HEK293 (cell line): Measurements from ENCODE around the gene MYO1B.

ENCODE experiments used
- CTCF ChIA-PET: fragments of 350-600 bp; formaldehyde crosslinking; extraction: SDS; loops from one replicate; lab custom pipeline; 2021; ENCODE audit warnings: antibody characterized with exemption; lab: Yijun Ruan, JAX
- POLR2A ChIA-PET: fragments of 300-600 bp; formaldehyde crosslinking; extraction: SDS; loops from one replicate; lab custom pipeline; 2020; ENCODE audit warnings: antibody characterized with exemption, inconsistent platforms; lab: Yijun Ruan, JAX
- H3K27ac ChIP-seq: fragments of 200-500 bp; sonication (Bioruptor generic); 2 replicates; pipeline ENCODE4 v1.5.1; 2014; ENCODE audit warnings: low read depth, low read length, control low read depth, inconsistent platforms; ENCODE audit errors: extremely low read depth
- H3K36me3 ChIP-seq, 2 experiments: fragments of 200-500 bp in 1 of 2; sonication (Bioruptor generic) in 1 of 2; 1 replicate in 1 of 2; 2 replicates in 1 of 2; pipeline ENCODE4 v1.5.1; 2014 to 2017; ENCODE audit warnings: inconsistent platforms in 2 of 2, low read length in 2 of 2; ENCODE audit not compliant: control insufficient read depth in 2 of 2, insufficient read depth in 1 of 2
- H3K4me1 ChIP-seq: fragments of 200-500 bp; sonication (Bioruptor generic); 2 replicates; pipeline ENCODE4 v1.5.1; 2014; ENCODE audit warnings: mild to moderate bottlenecking, low read length, inconsistent platforms; ENCODE audit not compliant: control insufficient read depth, insufficient read depth
- H3K4me3 ChIP-seq: 2 replicates; pipeline ENCODE4 v1.5.1; 2011; ENCODE audit warnings: low read depth, mild to moderate bottlenecking, control low read depth, low read length, moderate library complexity
- H3K9me3 ChIP-seq: fragments of 200-500 bp; sonication (Bioruptor generic); 2 replicates; pipeline ENCODE4 v1.5.1; 2014; ENCODE audit warnings: low read depth, low read length, inconsistent platforms; ENCODE audit not compliant: control insufficient read depth, insufficient read depth
- EGR2 ChIP-seq: fragments of 450-650 bp; formaldehyde crosslinking; IDR thresholded peaks from 2 replicates; pipeline ENCODE4 v1.5.1; 2016; ENCODE audit warnings: low read depth, missing biosample characterization, missing genetic modification characterization
- GLIS2 ChIP-seq: fragments of 450-650 bp; formaldehyde crosslinking; IDR thresholded peaks from 2 replicates; pipeline ENCODE4 v1.5.1; 2016; ENCODE audit warnings: missing biosample characterization, missing genetic modification characterization
- HOXD13 ChIP-seq: sonication (generic); formaldehyde crosslinking; IDR thresholded peaks from 2 replicates; pipeline ENCODE4 v1.8.0; 2022; ENCODE audit warnings: missing genetic modification reagents, borderline replicate concordance
- OSR2 ChIP-seq: fragments of 450-650 bp; formaldehyde crosslinking; IDR thresholded peaks from 2 replicates; pipeline ENCODE4 v1.5.1; 2016; ENCODE audit warnings: missing biosample characterization, missing genetic modification characterization
- PRDM4 ChIP-seq: fragments of 450-650 bp; formaldehyde crosslinking; IDR thresholded peaks from 2 replicates; pipeline ENCODE4 v1.5.1; 2017; ENCODE audit warnings: missing biosample characterization, missing genetic modification characterization
- SCRT1 ChIP-seq: fragments of 450-650 bp; formaldehyde crosslinking; IDR thresholded peaks from 2 replicates; pipeline ENCODE4 v1.5.1; 2016; ENCODE audit warnings: missing biosample characterization, missing genetic modification characterization, borderline replicate concordance
- SCRT2 ChIP-seq: fragments of 450-650 bp; formaldehyde crosslinking; IDR thresholded peaks from 2 replicates; pipeline ENCODE4 v1.5.1; 2016; ENCODE audit warnings: missing biosample characterization, missing genetic modification characterization
- SETDB1 ChIP-seq: IDR thresholded peaks from one replicate; pipeline ENCODE4 v1.6.1; 2017; ENCODE audit warnings: mild to moderate bottlenecking, low read length, moderate library complexity, mixed read lengths; ENCODE audit not compliant: insufficient read length
- ZBTB1 ChIP-seq: fragments of 450-650 bp; formaldehyde crosslinking; IDR thresholded peaks from 2 replicates; pipeline ENCODE4 v1.5.1; 2016; ENCODE audit warnings: missing biosample characterization, missing genetic modification characterization
- ZBTB10 ChIP-seq: fragments of 450-650 bp; formaldehyde crosslinking; IDR thresholded peaks from 2 replicates; pipeline ENCODE4 v1.5.1; 2016; ENCODE audit warnings: missing biosample characterization, missing genetic modification characterization
- ZBTB44 ChIP-seq: fragments of 450-650 bp; IDR thresholded peaks from 2 replicates; pipeline ENCODE4 v1.5.1; 2018; ENCODE audit warnings: missing biosample characterization, mild to moderate bottlenecking, missing genetic modification characterization
- ZBTB8A ChIP-seq: fragments of 450-650 bp; formaldehyde crosslinking; IDR thresholded peaks from 2 replicates; pipeline ENCODE4 v1.5.1; 2016; ENCODE audit warnings: missing biosample characterization, missing genetic modification characterization
- ZFHX2 ChIP-seq: fragments of 450-650 bp; formaldehyde crosslinking; conservative IDR thresholded peaks from 2 replicates; pipeline ENCODE4 v1.5.1; 2016; ENCODE audit warnings: missing biosample characterization, missing genetic modification characterization
- ZNF140 ChIP-seq: fragments of 450-650 bp; formaldehyde crosslinking; IDR thresholded peaks from 2 replicates; pipeline ENCODE4 v1.5.1; 2016; ENCODE audit warnings: missing biosample characterization, missing genetic modification characterization
- ZNF16 ChIP-seq: fragments of 450-650 bp; formaldehyde crosslinking; IDR thresholded peaks from 2 replicates; pipeline ENCODE4 v1.5.1; 2016; ENCODE audit warnings: low read depth, missing biosample characterization, missing genetic modification characterization
- ZNF202 ChIP-seq: fragments of 450-650 bp; formaldehyde crosslinking; IDR thresholded peaks from 2 replicates; pipeline ENCODE4 v1.5.1; 2016; ENCODE audit warnings: missing biosample characterization, missing genetic modification characterization, borderline replicate concordance
- ZNF248 ChIP-seq: fragments of 450-650 bp; formaldehyde crosslinking; IDR thresholded peaks from 2 replicates; pipeline ENCODE4 v1.5.1; 2017; ENCODE audit warnings: missing biosample characterization, missing genetic modification characterization
- ZNF280D ChIP-seq: fragments of 450-650 bp; formaldehyde crosslinking; IDR thresholded peaks from 2 replicates; pipeline ENCODE4 v1.5.1; 2016; ENCODE audit warnings: missing biosample characterization, missing genetic modification characterization
- ZNF350 ChIP-seq: fragments of 450-650 bp; formaldehyde crosslinking; IDR thresholded peaks from 2 replicates; pipeline ENCODE4 v1.5.0; 2017; ENCODE audit warnings: missing biosample characterization, mild to moderate bottlenecking, missing genetic modification characterization
- ZNF394 ChIP-seq: fragments of 450-650 bp; formaldehyde crosslinking; IDR thresholded peaks from 2 replicates; pipeline ENCODE4 v1.5.1; 2016; ENCODE audit warnings: missing biosample characterization, missing genetic modification characterization, mild to moderate bottlenecking, moderate library complexity, borderline replicate concordance
- ZNF623 ChIP-seq: fragments of 450-650 bp; formaldehyde crosslinking; IDR thresholded peaks from 2 replicates; pipeline ENCODE4 v1.5.1; 2016; ENCODE audit warnings: missing biosample characterization, missing genetic modification characterization
- ZSCAN16 ChIP-seq: fragments of 450-650 bp; formaldehyde crosslinking; IDR thresholded peaks from 2 replicates; pipeline ENCODE4 v1.5.1; 2016; ENCODE audit warnings: missing biosample characterization, missing genetic modification characterization
- TF ChIP-seq, protein P1 (sequence below): fragments of 450-650 bp; formaldehyde crosslinking; IDR thresholded peaks from 2 replicates; pipeline ENCODE4 v1.5.1; 2016; ENCODE audit warnings: missing biosample characterization, missing genetic modification characterization

Gene MYO1B

GRCh38 chr2:191411472-191411871 is 166.3 kb downstream of the MYO1B start (continued):
- TF ChIP-seq ZNF280D (tag by site-specific recombination) (no peak), ZNF394 (tag by site-specific recombination) (no peak), OSR2 (tag by site-specific recombination) (no peak), GLIS2 (tag by site-specific recombination) (no peak), PRDM4 (tag by site-specific recombination) (no peak), ZNF202 (no peak), ZNF140 (tag by site-specific recombination) (no peak), SCRT2 (tag by site-specific recombination) (no peak), ZBTB8A (tag by site-specific recombination) (no peak), SCRT1 (tag by site-specific recombination) (no peak), ZSCAN16 (no peak), SETDB1 (no peak)
- TF ChIP-seq, all 188 proteins: peak for 0

DNA sequence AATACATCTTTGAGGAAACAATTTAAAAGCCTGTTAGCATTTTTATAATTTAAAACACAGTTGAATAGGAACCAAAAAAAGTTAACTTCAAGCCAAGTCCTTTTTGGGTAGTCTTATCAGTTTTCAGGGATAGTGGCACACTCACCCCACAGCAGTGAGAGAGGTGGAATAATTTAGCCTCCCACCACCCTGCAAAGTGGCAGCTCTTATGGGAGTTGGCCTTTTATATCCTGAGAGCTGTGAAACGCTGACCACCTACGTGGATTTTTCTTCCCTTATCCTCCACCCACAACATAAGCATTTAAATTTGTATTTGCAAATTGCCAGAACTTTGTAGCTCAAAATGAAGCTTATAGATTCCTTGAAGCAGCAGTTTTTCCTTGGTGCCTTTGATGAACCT is 167.1 kb downstream of the MYO1B start:
- ChIA-PET CTCF (interaction anchor here (0.6 to 1.4 kb wide), 2 partner anchors 247 to 625 kb away, joined by 3 read pairs; no protein-coding TSS in a partner anchor), POLR2A (no interaction called here)
- H3K27ac ChIP-seq, result no peak overlapping the region
- H3K36me3 ChIP-seq, result peaks cover 26 to 77% of the 10 kb centered on the region in 2 experiments; a peak in 2 of 3 replicates
- no peaks in the 10 kb centered on the region for H3K4me1 ChIP-seq
- TF ChIP-seq EGR2 (tag by site-specific recombination) (peak; percentile 61; the same call in 1 of the 2 replicates), ZBTB44 (tag by site-specific recombination) (no peak), ZFHX2 (tag by site-specific recombination) (peak; percentile 54)
- H3K9me3 ChIP-seq, result no peaks in the 10 kb centered on the region
- H3K4me3 ChIP-seq, result no peak overlapping the region

GRCh38 chr2:191415101-191415500 is 169.9 kb downstream of the MYO1B start:
- H3K9me3 ChIP-seq, result no peaks in the 10 kb centered on the region
- H3K4me1 ChIP-seq, result no peaks in the 10 kb centered on the region
- POLR2A ChIA-PET, result no interaction called here
- H3K4me3 ChIP-seq, result no peak overlapping the region
- CTCF ChIA-PET, result interaction anchor here (0.5 to 0.6 kb wide), 2 partner anchors 64 to 1748 kb away, joined by 3 read pairs; no protein-coding TSS in a partner anchor
- peaks cover 22 to 64% of the 10 kb centered on the region in 2 experiments for H3K36me3 ChIP-seq
- H3K27ac ChIP-seq, result no peak overlapping the region
- TF ChIP-seq ZNF248 (tag by site-specific recombination) (no peak), ZNF16 (tag by site-specific recombination) (no peak), HOXD13 (CRISPR knock-in tag) (no peak), ZNF350 (tag by site-specific recombination) (no peak), ZBTB1 (no peak), ZBTB8A (tag by site-specific recombination) (no peak), ZBTB10 (tag by site-specific recombination) (no peak), ZNF623 (tag by site-specific recombination) (no peak)
- TF ChIP-seq, protein P1, sequence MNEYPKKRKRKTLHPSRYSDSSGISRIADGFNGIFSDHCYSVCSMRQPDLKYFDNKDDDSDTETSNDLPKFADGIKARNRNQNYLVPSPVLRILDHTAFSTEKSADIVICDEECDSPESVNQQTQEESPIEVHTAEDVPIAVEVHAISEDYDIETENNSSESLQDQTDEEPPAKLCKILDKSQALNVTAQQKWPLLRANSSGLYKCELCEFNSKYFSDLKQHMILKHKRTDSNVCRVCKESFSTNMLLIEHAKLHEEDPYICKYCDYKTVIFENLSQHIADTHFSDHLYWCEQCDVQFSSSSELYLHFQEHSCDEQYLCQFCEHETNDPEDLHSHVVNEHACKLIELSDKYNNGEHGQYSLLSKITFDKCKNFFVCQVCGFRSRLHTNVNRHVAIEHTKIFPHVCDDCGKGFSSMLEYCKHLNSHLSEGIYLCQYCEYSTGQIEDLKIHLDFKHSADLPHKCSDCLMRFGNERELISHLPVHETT (tag by site-specific recombination), result no peak
